Measurements from ENCODE around the gene FEZF1.

Gene FEZF1

GRCh38 chr7:122343601-122344302 lies 39.2 kb upstream of the FEZF1 start:
- no peaks in the 10 kb centered on the region for H3K27me3 ChIP-seq (ENCODE audit: insufficient read depth, low read depth)
- peak overlapping the region; percentile 81 for H3K27ac ChIP-seq
- no peak overlapping the region for H3K4me3 ChIP-seq (IDR thresholded peaks at IDR 0.05; ENCODE audit: insufficient read depth, low read depth, low read length)
- no peaks in the 10 kb centered on the region for H3K79me2 ChIP-seq (ENCODE audit: insufficient read depth, low read depth)
- no peaks in the 10 kb centered on the region for H3K36me3 ChIP-seq (ENCODE audit: insufficient read depth)
- H3K9ac ChIP-seq, result peak overlapping the region; percentile 33; the same call in 1 of the 2 replicates
- peak overlapping the region; percentile 78 for H3K4me2 ChIP-seq
- no peaks in the 10 kb centered on the region for H4K20me1 ChIP-seq (ENCODE audit: insufficient read depth)
- TF ChIP-seq, protein P1, sequence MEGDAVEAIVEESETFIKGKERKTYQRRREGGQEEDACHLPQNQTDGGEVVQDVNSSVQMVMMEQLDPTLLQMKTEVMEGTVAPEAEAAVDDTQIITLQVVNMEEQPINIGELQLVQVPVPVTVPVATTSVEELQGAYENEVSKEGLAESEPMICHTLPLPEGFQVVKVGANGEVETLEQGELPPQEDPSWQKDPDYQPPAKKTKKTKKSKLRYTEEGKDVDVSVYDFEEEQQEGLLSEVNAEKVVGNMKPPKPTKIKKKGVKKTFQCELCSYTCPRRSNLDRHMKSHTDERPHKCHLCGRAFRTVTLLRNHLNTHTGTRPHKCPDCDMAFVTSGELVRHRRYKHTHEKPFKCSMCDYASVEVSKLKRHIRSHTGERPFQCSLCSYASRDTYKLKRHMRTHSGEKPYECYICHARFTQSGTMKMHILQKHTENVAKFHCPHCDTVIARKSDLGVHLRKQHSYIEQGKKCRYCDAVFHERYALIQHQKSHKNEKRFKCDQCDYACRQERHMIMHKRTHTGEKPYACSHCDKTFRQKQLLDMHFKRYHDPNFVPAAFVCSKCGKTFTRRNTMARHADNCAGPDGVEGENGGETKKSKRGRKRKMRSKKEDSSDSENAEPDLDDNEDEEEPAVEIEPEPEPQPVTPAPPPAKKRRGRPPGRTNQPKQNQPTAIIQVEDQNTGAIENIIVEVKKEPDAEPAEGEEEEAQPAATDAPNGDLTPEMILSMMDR (conservative IDR thresholded peaks at IDR 0.05; ENCODE audit: low read depth, low read length), result no peak
- H2AFZ ChIP-seq (ENCODE audit: low read depth), result peak overlapping the region; percentile 11
- H3K4me1 ChIP-seq (ENCODE audit: low read depth, poor library complexity, severe bottlenecking), result peaks cover 100% of the 10 kb centered on the region

DNA sequence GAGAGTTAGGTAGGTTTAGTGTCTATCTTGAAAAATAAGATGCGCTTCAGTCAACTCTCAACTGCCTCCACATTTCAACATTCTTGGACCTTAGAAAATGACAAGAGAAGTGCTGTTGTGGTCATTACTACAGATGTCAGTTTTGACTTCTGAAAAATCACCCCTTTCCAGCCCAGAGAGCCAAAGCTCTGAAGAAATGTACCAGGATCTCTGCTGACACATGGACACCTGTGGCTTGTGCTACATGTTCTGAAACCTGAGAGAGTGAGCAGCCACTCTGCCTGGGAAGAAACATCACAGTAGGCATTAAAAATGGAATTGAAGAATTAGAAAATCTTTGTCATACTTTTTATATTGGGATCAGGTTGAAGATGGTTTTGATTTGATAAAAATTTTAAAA lies 35.9 kb upstream of the FEZF1 start:
- Histone ChIP-seq H3K4me3 (IDR thresholded peaks at IDR 0.05; ENCODE audit: insufficient read depth, low read depth, low read length) (no peak overlapping the region), H2AFZ (ENCODE audit: low read depth) (no peak overlapping the region), H3K4me1 (ENCODE audit: low read depth, poor library complexity, severe bottlenecking) (peaks cover 100% of the 10 kb centered on the region), H3K27ac (peak overlapping the region; percentile 81), H4K20me1 (ENCODE audit: insufficient read depth) (no peaks in the 10 kb centered on the region), H3K36me3 (ENCODE audit: insufficient read depth) (no peaks in the 10 kb centered on the region), H3K9ac (peak overlapping the region; percentile 14), H3K79me2 (ENCODE audit: insufficient read depth, low read depth) (no peaks in the 10 kb centered on the region), H3K27me3 (ENCODE audit: insufficient read depth, low read depth) (no peaks in the 10 kb centered on the region), H3K4me2 (peak overlapping the region; percentile 78)
- TF ChIP-seq, protein P1 (conservative IDR thresholded peaks at IDR 0.05; ENCODE audit: low read depth, low read length), result no peak

DNA sequence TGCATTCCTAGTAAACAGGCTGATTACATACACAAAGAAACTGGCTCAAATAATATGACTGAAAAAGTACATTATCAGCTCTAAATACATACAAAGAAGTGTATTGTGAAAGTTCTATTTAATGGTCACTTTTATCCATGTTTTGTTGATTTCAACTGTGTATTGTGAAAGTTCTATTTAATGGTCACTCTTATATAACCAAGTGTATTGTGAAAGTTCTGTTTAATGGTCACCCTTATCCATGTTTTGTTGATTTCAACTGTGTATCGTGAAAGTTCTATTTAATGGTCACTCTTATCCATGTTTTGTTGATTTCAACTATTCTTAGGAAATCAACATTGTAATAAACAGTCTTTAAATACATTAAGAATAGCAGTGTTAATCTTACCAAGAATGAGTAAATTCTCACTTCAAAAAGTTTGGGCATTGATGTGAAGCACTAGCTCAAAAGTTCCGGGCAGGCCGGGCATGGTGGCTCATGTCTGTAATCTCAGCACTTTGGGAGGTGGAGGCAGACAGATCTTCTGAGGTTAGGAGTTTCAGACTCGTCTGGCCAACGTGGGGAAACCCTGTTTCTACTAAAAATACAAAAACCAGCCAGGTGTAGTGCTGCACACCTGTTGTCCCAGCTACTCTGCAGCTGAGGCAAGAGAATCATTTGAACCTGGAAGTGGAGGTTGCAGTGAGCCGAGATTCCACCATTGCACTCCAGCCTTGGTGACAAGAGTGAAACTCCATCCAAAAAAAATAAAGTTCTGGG lies 34.8 kb upstream of the FEZF1 start:
- Histone ChIP-seq H3K27me3 (ENCODE audit: insufficient read depth, low read depth) (no peaks in the 10 kb centered on the region), H3K4me2 (peak overlapping the region; percentile 78), H4K20me1 (ENCODE audit: insufficient read depth) (no peaks in the 10 kb centered on the region), H3K79me2 (ENCODE audit: insufficient read depth, low read depth) (no peaks in the 10 kb centered on the region), H3K9ac (peak overlapping the region; percentile 14; the same call in 1 of the 2 replicates), H3K4me1 (ENCODE audit: low read depth, poor library complexity, severe bottlenecking) (peaks cover 100% of the 10 kb centered on the region), H3K36me3 (ENCODE audit: insufficient read depth) (no peaks in the 10 kb centered on the region), H3K27ac (peak overlapping the region; percentile 81), H3K4me3 (IDR thresholded peaks at IDR 0.05; ENCODE audit: insufficient read depth, low read depth, low read length) (no peak overlapping the region), H2AFZ (ENCODE audit: low read depth) (peak overlapping the region; percentile 0; the same call in 1 of the 2 replicates)
- TF ChIP-seq, protein P1 (conservative IDR thresholded peaks at IDR 0.05; ENCODE audit: low read depth, low read length), result no peak

GRCh38 chr7:122337011-122337410 lies 32.5 kb upstream of the FEZF1 start:
- H3K27ac ChIP-seq, result peak overlapping the region; percentile 81
- no peaks in the 10 kb centered on the region for H4K20me1 ChIP-seq (ENCODE audit: insufficient read depth)
- peak overlapping the region; percentile 8; the same call in 1 of the 2 replicates for H2AFZ ChIP-seq (ENCODE audit: low read depth)
- H3K36me3 ChIP-seq (ENCODE audit: insufficient read depth), result no peaks in the 10 kb centered on the region
- no peaks in the 10 kb centered on the region for H3K79me2 ChIP-seq (ENCODE audit: insufficient read depth, low read depth)
- peak overlapping the region; percentile 78 for H3K4me2 ChIP-seq
- H3K4me3 ChIP-seq (IDR thresholded peaks at IDR 0.05; ENCODE audit: insufficient read depth, low read depth, low read length), result no peak overlapping the region
- TF ChIP-seq, protein P1 (conservative IDR thresholded peaks at IDR 0.05; ENCODE audit: low read depth, low read length), result no peak
- peaks cover 81% of the 10 kb centered on the region for H3K4me1 ChIP-seq (ENCODE audit: low read depth, poor library complexity, severe bottlenecking)
- no peaks in the 10 kb centered on the region for H3K27me3 ChIP-seq (ENCODE audit: insufficient read depth, low read depth)
- peak overlapping the region; percentile 5; the same call in 1 of the 2 replicates for H3K9ac ChIP-seq
